HL-60/S4 treated with phorbol 12-myristate 13-acetate at 8.2 ng/mL for 4 days and 3 days (cell line): ENCODE measurements around the gene NUP210.

ENCODE experiments used
- in situ Hi-C: fragments of 300-500 bp; cut with MboI; formaldehyde crosslinking; loops from 2 replicates; pipeline ENCODE4 v1.15.0; 2022; ENCODE audit warnings: low sequenced_read_pairs

Gene NUP210

DNA sequence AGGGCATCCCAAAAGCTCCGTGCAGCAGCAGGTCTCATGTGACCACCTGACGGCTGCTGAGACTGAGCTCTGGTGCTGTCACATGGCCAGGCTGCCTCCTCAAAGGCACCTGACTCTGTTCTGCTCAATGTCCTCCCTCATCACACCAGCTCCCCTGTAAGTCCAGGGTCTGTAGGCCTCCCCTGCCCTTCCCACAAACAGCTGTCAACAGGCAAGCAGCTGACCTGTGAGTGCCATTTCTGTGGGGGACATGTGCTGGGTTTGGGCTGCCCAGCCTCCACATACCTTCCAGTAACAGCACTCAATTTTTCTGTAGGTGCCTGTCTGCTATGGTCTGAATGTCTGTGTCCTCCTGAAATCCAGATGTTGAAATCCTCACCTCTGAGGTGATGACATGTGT lies 11.2 kb downstream of the NUP210 start:
- in situ Hi-C loops: no loop called here

DNA sequence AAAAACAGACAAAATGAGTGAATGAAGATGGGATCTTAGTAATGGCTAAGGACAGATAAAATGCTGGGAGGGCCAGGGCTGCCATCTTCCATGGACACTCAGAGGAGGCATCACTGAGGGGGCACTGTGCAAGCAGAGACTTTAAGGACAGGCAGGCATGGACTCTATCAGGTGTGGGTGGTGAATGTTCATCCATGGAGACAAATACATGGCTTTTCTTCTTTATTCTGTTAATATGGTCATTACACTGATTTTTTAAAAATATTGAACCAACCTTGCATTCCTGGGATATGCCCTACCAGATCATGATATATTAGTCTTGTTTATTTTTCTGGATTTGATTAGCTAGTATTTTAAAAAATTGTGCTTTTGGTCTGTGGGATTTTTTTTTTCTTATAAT lies 12.2 kb downstream of the NUP210 start:
- in situ Hi-C loops: no loop called here

DNA sequence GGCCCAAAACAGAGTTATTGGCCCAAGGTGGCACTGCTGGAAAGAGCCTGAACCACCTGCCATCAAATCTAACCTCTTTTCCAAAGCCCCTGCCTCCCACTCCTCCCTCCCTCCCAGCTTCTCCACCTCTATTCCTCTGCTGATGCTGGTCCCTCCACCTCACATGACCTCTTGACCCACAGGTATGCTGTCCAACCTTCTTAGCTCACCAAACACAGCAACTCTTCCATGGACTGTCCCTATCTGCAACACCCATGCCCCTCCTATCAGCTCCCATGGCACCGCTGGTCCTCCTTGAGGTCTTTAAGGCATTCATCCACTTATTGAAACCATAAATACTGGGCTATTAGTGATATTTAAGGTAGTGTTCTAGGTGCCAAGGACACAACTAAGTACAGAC lies 12.6 kb downstream of the NUP210 start:
- in situ Hi-C loops: no loop called here

DNA sequence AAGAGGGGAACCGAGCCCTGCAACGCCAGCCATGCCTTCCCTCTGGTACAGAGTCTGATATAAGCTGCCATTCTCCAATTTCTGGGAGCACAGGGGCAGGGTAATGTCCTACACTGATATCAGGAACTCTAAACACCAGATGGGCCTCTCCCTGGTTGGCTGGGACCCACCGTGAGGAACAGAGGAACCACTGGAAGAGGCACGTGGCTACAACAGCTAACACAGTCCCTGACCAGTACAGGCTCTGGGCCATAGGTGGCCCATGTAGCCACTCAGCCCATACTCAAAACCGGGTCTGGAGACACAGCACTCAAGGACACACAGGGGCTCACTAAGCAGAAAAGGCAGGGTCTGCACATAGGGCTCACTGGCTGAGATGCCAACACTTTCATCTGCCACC lies 13.9 kb downstream of the NUP210 start:
- in situ Hi-C loops: no loop called here

DNA sequence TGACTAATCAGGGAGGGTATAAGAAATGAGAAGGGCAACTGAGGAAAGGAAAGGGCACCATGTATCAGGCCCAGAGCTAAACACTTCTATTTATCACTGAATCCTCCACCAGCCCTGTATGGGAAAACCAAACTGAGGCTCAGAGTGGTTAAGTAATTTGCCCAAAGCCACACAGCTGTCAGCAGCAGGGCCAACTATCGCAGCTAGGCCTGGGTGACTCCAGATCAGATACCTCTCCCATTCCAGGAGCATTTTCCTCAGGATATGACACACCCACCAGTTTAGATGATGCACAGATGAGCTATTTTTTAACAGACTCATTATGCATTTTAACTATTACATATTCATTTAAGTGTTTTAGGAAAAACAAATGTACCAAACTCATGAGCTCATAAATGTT lies 14.5 kb downstream of the NUP210 start:
- in situ Hi-C loops: no loop called here

DNA sequence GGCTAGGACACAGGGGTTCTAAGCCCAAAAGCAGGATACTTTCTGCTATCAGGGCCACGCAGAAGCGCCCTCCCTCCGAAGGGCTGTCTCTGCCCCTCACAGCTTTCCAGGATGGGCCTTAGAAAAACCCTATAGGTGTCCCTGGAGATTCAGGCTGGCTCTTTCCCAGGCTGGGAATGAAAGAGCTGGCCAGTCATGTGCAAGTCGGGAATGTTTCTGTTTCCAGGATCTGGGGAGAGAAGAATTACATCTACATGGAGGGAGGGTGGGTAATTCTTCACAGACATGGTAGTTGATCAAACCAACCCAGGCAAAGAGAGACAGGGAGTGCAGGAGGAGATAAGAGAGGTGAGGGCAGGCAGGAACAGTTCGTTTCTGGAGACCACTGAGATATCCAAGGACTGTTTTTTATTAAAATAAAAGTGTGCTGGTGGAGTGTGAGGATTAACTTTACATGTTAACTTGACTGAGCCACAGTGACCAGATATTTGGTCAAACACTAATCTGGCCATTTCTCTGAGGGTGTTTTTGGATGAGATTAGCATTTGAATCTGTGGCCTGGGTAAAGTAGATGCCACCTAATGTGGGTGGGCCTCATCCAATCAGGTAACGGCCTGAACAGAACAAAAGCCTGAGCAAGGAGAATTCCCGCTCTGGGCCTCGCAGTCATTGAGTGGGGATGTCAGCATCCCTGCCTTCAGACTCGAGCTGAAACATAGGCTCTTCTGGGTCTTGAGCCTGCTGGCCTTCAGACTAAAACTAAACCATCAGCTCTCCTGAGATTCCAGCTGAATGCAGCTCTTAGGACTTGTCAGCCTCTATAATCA lies 15.3 kb downstream of the NUP210 start:
- in situ Hi-C loops: no loop called here

DNA sequence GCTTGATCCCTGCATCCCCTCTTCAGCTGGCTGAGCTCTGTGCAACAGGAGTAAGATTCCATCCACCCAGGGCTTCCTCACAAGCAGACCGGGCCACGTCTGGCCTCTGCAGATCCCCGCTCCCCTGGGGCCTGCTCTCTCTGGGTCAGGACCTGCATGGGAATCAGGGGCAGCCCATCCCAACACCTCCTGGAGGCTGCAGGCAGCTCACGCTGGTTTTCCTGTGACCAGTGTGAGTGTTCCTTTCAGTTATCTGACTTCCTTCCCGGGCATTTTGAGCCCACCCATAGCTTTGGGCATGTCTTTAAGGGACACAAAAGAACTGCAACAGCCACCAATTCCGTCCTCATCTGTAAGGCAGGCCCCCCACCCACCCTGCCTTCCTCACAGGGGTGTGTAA lies 16.3 kb downstream of the NUP210 start:
- in situ Hi-C loops: no loop called here

DNA sequence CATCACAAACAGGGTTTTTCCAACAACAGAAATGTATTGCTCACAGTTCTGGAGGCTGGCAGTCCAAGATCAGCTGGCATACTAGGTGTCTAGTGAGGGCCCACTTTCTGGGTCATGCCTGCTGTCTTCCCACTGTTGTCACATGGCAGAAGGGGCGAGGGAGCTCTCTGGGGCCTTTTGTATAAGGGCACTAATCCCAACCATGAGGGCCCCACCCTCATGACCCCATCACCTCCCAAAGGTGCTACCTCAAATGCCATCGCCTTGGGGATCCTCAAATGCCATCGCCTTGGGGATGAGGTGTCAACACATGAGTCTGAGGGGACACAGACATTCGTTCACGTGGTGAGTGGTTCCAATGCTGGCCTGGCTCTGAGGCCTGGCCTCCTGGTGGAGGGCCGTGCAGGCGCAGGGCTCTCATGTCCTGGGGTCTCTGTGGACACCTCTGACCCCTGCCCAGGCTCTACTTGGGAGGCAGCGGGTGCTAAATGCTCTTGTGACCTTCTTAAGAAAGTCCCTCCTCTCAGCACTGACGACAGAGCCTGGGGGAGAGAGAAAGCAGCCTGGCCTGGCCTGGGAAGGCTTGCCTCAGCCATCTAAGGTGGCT lies 16.8 kb downstream of the NUP210 start:
- in situ Hi-C loops: no loop called here

DNA sequence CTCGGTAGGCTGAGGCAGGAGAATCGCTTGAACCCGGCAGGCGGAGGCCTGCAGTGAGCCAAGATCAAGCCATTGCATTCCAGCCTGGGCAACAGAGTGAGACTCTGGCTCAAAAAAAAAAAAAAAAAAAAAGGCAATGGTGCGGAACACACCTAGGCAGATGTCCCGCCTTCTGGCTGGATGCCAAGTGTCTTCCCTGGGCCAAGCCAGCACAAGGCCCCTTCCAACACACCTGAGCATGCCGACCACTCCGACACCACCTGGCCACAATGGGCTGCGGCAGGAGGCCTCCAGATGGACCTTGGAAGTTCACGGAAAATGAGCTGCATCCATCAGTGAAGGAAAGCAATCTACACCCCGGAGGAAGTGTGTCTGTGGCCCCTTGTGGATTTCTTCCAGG lies 19.0 kb downstream of the NUP210 start:
- in situ Hi-C loops: no loop called here

DNA sequence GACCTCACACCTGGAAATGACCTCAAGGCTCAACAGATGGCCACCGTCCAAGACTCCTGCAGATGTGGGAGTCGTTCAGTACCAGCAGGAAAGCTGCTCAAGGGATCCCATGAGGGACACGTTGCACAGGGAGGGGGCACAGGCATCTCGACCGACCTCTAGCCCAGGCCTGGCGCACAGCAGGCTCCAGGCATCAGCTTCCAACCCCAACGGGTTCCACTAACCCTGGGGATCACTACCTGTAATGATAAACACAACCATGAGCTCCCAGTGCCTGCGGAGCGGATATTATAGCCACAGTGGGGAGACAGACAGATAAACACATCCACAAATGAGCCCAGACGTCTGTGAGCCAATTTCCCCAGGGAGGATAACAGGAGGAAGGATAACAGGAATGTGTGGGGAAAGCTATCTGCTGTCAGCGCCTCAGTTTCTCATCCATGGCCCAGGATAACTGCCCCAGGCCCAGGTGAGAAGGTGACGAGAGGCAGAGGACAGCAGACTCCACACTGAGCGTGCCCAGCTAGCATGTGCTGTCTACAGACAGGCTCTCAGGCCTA lies 19.9 kb downstream of the NUP210 start:
- in situ Hi-C loops: no loop called here

DNA sequence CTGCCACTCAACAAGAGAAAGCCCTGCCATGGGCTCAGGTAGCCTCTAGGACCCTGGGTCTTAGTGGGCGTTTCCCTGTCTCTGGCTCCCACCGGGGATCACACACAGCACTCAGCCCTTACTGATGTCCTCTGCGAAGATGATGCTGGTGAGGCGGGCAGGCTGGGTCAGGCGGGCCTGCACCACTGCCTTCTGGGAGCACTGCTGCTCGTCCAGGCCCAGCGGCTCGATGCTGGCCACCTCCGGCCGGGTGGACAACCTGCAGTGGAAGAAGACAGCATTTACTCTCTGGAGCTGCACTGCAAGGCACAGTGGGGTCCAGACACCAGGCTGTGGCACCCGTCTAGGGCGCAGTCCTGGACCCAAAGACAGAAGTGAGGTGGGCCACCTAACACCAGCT lies 20.5 kb downstream of the NUP210 start:
- in situ Hi-C loops: no loop called here

DNA sequence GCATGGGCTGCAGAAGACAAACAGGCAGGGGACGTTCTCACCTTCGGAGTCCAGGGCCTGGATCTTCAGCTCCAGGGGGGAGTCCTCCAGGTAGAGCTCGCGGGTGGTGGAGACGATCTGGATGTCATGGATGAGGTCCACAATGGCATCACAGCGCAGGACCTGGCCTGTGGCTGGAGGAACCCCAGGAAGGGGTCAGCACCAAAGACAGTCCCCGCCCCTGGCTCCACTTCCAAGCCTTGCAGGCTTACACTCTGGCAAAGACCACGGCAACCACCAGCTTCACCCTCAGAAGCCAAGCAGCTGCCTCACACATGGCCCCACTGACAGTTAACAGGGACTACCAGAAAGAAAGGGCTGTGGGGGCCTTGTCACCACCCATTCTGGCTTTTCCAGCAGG lies 22.8 kb downstream of the NUP210 start:
- in situ Hi-C loops: no loop called here

DNA sequence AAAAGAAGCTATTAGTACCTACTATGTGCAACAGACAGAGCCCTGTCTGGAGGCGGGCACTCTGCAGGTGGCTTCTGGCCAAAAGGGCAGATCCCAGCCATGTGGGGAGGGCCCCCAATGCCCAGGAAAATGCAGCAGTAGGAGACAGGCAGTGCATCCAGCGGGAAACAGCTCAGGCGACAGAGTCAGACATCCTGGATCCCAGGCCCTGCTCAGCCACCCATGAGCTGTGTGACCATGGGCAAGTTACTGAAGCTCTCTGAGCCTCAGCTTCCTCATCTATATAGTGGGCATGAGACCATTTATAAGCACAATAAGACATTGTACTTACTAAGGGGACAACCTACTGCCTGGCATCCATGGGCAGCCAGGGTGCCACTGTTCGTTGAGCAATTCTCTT lies 25.8 kb downstream of the NUP210 start:
- in situ Hi-C loops: no loop called here

DNA sequence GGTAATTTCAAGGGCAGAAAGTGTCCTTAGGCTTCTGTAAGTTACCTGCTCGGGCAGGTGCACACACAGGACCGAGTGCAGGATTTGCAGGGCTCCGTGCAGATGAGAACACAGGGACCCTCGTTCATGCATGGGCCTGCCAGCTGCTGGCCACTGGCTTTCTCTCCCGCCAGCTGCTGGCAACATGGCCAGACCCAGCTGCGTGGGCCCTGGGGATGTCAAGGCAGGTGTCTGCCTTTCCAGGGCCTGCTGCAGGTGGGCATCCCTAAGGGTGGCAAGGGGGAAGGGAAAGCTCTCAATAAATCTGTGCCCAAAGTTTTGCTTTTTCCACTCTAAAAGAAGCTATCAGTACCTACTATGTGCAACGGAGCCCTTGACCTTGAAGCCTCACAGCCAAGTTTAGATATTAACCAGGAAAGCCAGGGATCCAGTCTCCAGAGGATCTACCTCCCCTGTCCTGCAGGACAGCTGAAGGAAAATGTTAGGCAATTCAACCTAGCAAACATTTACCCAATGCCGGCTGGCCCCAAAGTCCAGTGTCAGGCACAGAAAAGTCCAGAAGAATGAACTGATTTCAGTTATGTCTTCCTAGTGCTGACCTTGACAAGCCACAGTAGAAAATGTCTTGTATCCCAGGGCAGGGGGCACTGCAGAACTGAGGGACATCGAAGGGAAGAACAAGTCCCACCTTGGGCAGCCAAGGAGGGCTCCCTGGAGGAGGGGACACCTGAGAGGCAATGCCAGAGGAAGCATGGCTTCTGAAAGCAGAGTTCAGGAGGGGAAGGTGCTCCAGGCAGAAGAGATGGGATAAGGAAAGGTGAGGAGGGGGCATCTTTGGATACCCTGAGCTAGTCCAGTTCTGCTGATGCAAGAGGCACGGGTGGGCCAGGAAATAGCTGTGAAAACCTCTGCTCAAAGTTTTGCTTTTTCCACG lies 26.4 kb downstream of the NUP210 start:
- in situ Hi-C loops: no loop called here

DNA sequence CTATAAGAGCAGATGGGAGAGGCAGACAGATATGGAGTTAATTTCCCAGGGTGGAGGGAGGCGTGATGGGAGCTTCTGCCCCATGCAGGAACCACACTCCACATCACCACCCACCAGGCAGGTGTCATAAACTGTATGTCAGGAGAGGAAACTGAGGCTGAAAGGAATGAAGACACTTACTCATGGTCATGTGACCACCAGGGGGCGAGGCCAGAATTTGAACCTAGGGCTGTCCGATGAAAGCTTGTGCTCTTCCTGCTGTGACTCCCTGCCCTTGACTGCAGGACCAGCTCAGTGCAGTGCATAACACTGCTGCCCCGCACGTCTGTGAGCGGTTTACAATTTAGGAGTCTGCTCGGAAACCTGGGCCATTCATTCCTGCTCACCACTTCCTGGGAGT lies 28.8 kb downstream of the NUP210 start:
- in situ Hi-C loops: no loop called here

DNA sequence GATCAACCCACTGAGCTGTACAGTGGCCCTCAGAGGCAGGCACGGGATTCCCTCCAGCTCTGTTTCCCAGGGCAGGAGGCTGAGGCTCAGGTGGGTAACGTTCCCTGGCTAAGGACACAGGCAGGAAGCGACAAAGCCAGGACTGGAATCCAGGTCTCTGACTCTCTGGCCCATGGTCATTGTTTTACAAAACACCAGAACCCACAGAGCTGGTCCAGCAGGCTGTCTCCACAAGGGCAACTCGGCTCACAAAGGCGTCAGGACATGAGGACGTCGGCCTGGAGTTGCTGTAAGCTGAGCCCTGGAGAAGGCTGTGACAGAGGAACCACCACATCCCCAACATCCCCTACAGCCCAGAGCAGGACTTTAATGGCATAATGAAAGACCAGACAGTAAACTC lies 30.7 kb downstream of the NUP210 start:
- in situ Hi-C loops: no loop called here

DNA sequence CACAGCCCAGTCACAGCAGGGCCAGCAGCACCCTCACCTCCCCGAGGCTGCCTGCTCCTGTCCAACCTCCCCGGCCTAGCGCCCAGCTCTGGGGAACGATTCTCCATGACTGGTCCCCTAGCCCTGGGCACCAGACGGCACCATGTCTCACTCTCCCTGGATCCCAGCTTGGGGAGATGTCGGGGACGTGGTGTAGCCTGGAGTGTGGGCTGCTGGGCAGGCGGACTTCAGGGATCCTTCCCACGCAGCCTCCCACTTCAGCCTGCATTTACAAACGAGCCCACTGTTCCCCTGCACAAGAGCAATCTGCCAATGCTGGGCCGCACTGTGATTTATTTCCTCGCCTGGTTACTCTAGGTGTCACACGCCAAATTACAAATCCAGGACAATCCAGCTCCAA lies 31.3 kb downstream of the NUP210 start:
- in situ Hi-C loops: no loop called here

DNA sequence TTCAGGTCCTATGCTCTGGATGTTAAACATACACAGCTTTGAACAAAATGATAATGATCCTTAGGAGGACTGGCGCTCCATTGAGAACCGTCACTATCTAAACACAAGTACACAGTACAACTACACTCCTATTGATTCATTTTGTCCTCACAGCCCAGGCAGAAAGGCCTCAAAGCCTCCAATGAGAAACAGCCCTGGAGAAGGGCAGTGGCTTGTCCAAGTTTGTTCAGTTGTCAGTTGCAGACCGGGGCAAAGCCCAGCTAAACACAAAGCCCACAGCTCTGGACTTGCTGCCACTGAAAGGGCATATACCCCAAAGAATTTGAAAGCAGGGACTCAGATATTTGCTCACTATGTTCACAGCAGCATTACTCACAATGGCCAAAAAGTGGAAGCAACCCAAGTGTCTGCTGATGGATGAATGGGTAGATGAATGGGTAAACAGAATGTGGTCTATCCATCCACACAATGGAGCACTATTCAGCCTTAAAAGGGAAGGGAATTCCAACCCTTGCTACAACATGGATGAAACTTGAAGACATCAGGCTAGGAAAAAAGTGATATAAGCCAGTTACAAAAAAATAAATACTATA lies 34.7 kb downstream of the NUP210 start:
- in situ Hi-C loops: no loop called here

DNA sequence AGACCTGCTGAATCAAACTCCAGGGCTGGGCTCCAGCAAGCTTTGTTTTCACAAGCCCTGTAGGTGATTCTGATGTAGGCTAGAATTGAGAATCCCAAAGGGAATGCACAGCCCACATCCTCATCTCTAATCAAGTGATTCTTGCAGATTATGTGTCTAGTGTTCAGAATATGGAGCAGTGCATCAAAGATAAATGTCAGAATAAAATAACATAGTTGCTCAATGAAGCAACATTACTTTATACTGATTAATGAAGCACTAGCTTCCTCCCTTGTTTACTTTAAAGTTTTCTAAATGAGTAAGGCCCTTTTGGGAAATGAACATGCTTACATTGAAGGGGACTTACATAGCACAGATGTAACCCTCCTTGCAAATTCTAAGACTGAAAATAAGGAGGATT lies 39.2 kb downstream of the NUP210 start:
- in situ Hi-C loops: no loop called here

DNA sequence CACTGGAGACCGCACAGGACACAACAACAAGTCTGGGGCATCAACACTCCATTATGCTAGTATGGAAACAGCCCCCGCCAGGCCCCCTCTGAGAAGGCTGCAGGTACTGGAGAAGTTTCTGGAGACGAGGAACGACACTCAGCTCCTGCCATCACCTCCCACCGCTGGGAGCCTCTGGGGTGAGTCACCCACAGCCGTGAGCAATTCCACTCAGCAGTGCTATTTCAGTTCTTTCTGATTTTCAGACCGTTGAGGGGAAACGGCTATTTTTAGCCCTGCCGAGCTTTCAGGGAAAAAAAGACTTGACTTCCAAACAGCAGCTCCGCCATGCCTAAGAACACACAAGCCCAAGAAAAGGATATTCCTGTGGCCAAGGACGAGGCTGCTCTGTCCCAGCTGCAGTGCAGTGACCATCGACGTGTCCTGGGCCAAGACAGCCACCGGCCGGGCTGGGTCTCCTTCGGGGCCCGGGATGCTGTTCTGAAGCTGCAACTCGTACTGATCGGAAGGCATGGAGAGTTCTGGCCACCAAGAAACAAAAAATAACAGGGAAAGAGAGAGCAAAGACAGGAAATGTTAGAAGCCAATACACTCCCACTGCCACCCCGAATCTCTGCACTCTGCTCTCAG lies 40.8 kb downstream of the NUP210 start:
- in situ Hi-C loops: no loop called here

DNA sequence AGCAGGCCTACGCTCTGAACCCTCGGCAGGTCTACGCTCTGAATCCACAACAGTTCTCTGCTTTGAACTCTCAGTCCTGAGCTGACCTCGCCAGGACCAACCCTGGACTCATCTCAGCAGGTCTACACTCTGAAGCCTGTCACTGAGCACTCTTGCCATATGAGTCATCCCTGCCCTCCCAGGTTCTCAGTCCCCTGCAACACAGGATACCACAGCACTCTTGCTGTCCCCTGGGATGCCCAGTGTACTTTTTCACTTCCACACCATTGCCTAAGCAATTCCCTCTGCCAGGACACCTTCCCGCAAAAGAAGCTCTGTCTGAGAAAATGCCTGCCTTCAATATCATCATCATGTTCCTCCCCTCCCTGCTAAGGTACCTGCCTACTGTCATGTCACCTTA lies 42.0 kb downstream of the NUP210 start:
- in situ Hi-C loops: no loop called here
